ENCODE results near the gene RNF166.
A peak's percentile ranks its signal among the peaks of the same experiment; 100 is the strongest.

The RNF166 gene

DNA sequence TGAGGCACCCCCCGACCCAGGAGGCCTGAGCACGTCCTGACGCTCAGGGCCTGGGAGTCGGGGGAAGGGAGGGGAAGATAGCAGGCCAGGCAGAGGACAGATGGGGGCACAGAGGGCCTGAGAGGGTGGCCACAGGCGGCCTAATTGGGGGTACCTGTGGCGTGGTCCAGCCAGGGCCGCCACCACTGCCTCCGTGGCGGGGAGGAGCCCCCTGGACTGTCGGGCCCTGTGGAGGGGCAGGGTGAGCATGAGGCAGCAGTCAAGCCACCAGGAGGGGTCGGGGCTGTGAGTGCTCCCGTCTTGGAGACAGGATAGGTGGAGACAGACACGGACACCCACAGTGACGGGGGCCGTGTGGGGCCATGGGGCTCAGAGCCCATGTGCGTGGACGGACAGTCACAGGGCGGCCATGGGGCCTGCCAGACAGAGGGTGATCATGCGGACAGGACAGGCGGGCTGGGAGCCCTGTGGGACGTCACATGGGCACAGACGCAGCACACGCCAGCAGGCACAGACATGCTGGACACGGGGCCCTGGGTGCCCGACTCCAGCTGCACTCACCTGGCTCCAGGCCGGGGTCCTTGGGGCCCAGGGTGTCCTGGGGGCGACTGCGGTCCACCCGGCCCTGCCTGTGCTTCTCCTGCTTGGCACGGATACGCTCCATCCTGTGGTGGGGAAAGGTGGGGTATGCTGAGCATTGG is 18.8 kb upstream of the RNF166 start:
- Mint-ChIP-seq H3K4me1 (ENCODE audit: low read depth in 2 of 2) (peaks cover 0 to 5% of the 10 kb centered on the region in 2 donors), H3K27me3 (no peaks in the 10 kb centered on the region), H3K27ac (no peak overlapping the region), H3K4me3 (no peak overlapping the region), H3K36me3 (ENCODE audit: insufficient read depth) (peaks cover 72% of the 10 kb centered on the region), H3K9me3 (no peaks in the 10 kb centered on the region)
- no peak for DNase-seq
- ATAC-seq (replicated peaks), result no peak

DNA sequence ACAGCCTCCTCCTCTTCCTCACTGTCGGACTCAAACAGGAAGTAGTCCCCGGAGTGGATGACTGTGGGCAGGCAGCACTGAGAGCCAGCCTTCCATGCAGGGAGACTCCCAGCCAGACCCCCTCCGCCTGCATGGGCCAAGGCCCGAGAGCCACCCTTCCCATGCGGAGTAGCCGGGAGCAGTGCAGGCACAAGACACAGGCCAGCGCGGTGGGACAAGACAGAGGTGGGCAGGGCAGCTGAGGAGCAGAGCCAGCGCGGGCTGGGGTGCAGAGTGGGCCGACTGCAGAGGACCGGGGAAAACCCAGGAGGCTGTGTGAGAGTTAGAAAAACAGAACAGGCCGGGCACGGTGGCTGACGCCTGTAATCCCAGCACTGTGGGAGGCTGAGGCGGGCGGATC is 17.7 kb upstream of the RNF166 start:
- Mint-ChIP-seq H3K4me3 (no peak overlapping the region), H3K36me3 (ENCODE audit: insufficient read depth) (peaks cover 73% of the 10 kb centered on the region)
- no peak for ATAC-seq (replicated peaks)

DNA sequence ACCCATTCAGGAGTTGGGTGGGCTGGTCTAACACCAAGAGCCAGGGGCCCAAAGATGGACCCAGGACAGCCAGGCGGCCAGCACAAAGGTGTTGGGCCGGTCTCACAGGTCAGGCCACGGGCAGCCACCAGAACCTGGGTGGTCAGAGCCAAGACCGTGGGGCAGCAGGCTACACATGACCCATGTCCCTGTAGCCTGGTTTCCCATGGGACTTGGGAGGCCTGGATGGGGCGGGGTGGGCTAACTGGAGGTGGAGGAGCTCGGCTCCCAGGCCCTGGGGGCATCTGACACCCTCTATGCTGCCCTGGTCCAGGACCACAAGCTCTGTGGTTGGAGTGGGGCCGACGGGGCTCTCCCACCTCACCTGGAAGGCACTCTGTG is 17.3 kb upstream of the RNF166 start:
- Mint-ChIP-seq H3K4me1 (ENCODE audit: low read depth in 2 of 2) (peaks cover 0 to 6% of the 10 kb centered on the region in 2 donors), H3K36me3 (ENCODE audit: insufficient read depth) (peaks cover 77% of the 10 kb centered on the region), H3K4me3 (no peak overlapping the region), H3K9me3 (no peaks in the 10 kb centered on the region), H3K27me3 (no peaks in the 10 kb centered on the region), H3K27ac (peak overlapping the region in 1 of 2 donors; percentile 49)
- DNase-seq (no peak), ATAC-seq (replicated peaks) (no peak)

More for the DNA sequence above, 17.7 kb upstream of the RNF166 start:
- peaks cover 0 to 6% of the 10 kb centered on the region in 2 donors for H3K4me1 Mint-ChIP-seq (ENCODE audit: low read depth in 2 of 2)
- H3K9me3 Mint-ChIP-seq, result no peaks in the 10 kb centered on the region
- no peak for DNase-seq
- peak overlapping the region in 1 of 2 donors; percentile 49 for H3K27ac Mint-ChIP-seq
- H3K27me3 Mint-ChIP-seq, result no peaks in the 10 kb centered on the region

DNA sequence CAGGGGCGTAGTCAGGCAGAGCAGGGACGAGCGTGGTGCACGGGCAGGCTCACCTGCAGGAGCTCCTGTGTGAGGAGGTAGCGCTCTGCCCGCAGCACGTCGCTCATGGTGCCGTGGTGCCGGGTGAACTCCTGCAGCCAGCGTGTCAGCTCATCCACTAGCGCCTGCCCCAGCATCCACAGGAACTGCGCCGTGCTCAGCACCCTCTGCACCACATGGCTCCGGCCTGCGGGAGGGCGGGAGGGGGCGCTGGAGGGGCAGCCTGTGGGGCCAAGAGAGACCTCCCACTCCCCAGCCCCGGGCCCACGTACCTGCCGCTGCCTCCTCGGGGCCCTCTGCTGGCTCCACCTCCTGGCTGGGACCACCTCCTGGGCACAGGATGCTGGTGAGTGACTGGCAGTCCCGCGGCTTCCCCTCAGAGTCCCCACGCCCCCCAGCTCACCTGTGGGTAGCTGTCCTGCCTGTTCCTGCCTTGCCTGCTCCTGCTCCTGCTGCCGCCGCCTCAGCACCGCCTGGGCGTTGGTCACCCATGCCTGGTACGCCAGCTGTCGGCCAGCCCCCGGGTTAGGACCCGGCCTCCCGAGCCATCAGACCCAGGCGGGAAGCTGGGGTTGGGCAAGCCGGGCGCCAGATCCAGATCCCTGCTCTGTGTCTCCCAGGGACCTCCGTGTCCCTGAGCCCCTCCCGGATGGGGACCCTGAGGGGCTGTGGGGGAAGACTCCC is 16.7 kb upstream of the RNF166 start:
- DNase-seq, result no peak
- H3K36me3 Mint-ChIP-seq (ENCODE audit: insufficient read depth), result peaks cover 80% of the 10 kb centered on the region
- no peak overlapping the region for H3K4me3 Mint-ChIP-seq

DNA sequence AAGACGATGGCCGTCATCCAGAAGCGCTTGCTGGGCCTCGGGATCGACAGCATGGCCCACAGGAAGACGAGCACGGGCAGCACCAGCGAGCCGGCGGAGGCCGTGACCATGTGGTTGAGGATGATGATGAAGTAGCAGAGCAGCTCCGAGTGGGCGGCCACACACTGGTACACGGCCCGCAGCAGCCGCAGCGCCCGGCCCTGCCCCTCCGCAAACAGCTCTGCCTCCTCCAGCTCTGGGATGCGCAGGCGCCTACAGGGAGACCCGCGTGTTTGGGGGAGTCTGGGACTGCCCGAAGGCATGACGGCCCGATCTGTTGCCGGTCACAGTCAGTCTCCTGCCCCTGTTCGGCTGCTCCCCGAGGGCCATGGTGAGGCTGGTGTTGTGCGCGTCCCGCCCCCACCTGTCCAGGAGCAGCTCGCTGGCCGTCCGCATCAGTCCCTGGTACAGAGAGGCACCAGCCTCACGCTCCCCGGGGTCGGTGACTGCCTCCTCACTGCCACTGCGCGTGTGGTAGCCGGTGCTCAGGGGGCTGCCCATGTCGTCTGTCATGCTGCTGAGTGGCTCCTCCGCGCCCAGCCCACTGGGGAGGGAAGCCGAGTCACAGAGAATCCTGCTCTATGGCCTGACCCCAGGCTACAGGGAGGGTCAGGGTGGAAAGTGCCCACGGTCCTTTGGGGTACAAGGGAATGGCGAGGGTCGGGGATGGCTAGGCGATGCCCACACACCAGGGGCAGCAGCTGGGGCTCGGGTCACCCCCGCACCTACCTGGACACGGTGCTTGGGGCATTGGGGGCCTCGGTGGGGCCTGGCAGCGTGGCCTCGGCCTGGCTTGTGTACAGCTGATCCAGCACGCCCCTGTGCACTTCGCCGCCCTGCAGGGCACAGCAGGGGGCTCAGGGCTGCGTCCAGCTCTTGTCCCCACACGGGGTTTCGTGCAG is 15.9 kb upstream of the RNF166 start:
- Mint-ChIP-seq H3K36me3 (ENCODE audit: insufficient read depth) (peaks cover 81% of the 10 kb centered on the region), H3K27ac (peak overlapping the region in 1 of 2 donors; percentile 26)

More for the DNA sequence above, 16.7 kb upstream of the RNF166 start:
- H3K4me1 Mint-ChIP-seq (ENCODE audit: low read depth in 2 of 2), result peaks cover 0 to 10% of the 10 kb centered on the region in 2 donors
- H3K9me3 Mint-ChIP-seq, result no peaks in the 10 kb centered on the region
- no peak for ATAC-seq (replicated peaks)
- no peaks in the 10 kb centered on the region for H3K27me3 Mint-ChIP-seq
- peak overlapping the region in 1 of 2 donors; percentile 26 for H3K27ac Mint-ChIP-seq

DNA sequence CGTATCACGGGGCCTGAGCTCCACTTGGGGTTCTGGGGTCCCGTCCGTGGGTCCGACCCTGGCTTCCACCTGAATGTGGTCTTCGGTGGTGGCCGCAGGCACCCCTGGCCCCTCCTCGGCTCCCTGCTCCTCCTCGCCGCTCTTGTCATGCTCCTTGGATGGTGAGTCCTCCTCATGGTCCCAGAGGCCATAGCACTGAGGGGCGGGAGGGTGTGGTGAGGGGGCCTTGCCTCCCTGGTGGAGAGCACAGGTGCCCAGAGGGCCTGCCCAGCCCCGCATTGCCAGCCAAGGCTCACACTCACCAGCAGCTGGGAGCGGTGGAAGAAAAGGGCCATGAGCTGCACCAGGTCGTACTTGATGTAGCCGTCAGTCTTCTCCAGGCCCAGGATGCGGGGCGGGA is 15.0 kb upstream of the RNF166 start:
- Mint-ChIP-seq H3K36me3 (ENCODE audit: insufficient read depth) (peaks cover 81% of the 10 kb centered on the region), H3K27me3 (no peaks in the 10 kb centered on the region), H3K4me1 (ENCODE audit: low read depth in 2 of 2) (peaks cover 0 to 16% of the 10 kb centered on the region in 2 donors), H3K4me3 (no peak overlapping the region), H3K27ac (no peak overlapping the region), H3K9me3 (no peaks in the 10 kb centered on the region)
- DNase-seq (no peak), ATAC-seq (replicated peaks) (no peak)

More for the DNA sequence above, 15.9 kb upstream of the RNF166 start:
- Mint-ChIP-seq H3K9me3 (no peaks in the 10 kb centered on the region), H3K4me3 (no peak overlapping the region), H3K4me1 (ENCODE audit: low read depth in 2 of 2) (peaks cover 0 to 16% of the 10 kb centered on the region in 2 donors), H3K27me3 (no peaks in the 10 kb centered on the region)
- DNase-seq (no peak), ATAC-seq (replicated peaks) (no peak)

DNA sequence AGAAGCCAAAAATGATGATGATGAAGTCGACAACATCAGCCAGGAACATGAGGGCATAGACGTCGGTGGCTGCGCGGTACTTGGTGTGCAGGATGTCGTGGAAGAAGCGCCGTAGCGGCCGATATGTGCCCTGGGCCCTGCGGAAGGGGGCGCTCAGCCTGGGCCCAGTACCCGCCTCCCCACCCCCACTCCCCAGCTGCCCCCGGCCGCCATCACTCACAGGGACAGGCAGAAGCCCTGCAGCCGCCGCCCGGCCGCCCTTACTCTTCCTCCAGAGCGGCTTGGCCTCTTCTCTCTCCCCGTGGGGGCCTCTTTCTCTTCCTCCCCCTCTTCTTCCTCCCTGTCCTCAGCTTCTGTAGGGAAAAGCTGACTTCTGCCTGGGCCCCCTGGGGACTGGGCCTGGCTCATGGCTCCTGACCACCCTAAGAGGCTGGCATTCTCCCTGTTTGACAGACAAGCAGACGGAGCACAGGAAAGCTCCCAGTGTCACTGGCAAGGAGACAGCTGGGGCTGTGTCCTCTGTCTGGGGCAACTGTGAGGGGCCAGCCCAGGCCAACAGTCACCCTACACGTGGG is 14.3 kb upstream of the RNF166 start:
- Mint-ChIP-seq H3K27ac (peak overlapping the region in 1 of 2 donors; percentile 76), H3K27me3 (no peaks in the 10 kb centered on the region), H3K9me3 (no peaks in the 10 kb centered on the region), H3K4me3 (no peak overlapping the region), H3K36me3 (ENCODE audit: insufficient read depth) (peaks cover 79% of the 10 kb centered on the region), H3K4me1 (ENCODE audit: low read depth in 2 of 2) (peaks cover 0 to 16% of the 10 kb centered on the region in 2 donors)
- ATAC-seq (replicated peaks) (no peak), DNase-seq (no peak)

DNA sequence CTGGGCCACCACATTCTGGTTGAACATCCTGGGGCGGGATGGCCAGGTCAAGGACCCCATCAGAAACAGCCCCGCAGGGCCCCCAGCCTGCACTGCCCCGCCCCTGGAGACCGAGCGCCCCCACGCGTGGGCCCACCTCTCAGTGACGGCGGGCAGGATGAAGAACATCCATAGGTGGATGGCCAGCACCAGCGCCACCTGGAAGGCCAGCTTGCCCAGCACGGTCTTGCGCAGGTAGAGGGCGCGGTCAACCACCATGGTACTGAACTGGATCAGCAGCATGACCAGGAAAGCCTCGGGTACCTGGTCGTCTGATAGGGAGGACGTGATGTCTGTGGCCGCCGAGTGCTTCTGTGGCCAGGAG is 13.7 kb upstream of the RNF166 start:
- peaks cover 81% of the 10 kb centered on the region for H3K36me3 Mint-ChIP-seq (ENCODE audit: insufficient read depth)

DNA sequence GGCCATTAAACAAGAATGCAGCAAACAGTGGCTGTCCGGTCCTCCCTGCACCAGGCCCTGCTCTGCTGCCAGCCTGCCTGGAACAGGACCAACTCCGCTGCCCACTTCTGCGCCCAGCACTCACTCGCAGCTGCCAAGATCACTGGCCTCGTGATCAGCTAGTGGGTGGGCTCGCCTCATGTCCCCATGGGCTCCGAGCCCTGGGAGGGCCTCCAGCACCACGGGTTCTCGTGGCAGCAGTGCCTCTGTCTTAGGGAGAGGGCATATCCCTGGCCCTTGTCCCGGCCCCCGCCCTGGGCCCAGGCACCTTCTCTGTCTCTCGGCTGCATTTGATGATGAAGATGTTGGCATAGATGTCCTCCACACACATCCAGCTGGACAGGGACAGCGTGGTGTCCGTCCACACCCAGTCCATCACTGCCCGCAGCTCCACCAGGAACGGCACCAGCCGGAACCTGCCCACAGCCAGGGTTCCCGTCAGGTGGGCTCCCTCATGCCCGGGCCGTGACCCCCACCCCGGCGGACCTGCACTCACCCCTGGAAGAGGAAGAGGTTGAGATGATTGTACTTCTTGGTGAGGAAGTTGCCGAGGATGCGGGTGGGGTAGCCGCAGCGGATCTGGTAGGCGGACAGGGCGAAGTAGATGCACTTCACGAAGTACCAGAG is 13.2 kb upstream of the RNF166 start:
- H3K36me3 Mint-ChIP-seq (ENCODE audit: insufficient read depth), result peaks cover 79% of the 10 kb centered on the region
- H3K4me3 Mint-ChIP-seq, result no peak overlapping the region
- no peak for DNase-seq
- no peaks in the 10 kb centered on the region for H3K27me3 Mint-ChIP-seq
- no peaks in the 10 kb centered on the region for H3K9me3 Mint-ChIP-seq
- no peak for ATAC-seq (replicated peaks)
- peaks cover 0 to 16% of the 10 kb centered on the region in 2 donors for H3K4me1 Mint-ChIP-seq (ENCODE audit: low read depth in 2 of 2)
- H3K27ac Mint-ChIP-seq, result peak overlapping the region; percentile 49 to 76

More for the DNA sequence above, 13.7 kb upstream of the RNF166 start:
- DNase-seq, result no peak
- H3K27me3 Mint-ChIP-seq, result no peaks in the 10 kb centered on the region
- peak overlapping the region; percentile 49 to 76 for H3K27ac Mint-ChIP-seq
- peaks cover 0 to 16% of the 10 kb centered on the region in 2 donors for H3K4me1 Mint-ChIP-seq (ENCODE audit: low read depth in 2 of 2)
- no peaks in the 10 kb centered on the region for H3K9me3 Mint-ChIP-seq
- no peak for ATAC-seq (replicated peaks)
- no peak overlapping the region for H3K4me3 Mint-ChIP-seq

DNA sequence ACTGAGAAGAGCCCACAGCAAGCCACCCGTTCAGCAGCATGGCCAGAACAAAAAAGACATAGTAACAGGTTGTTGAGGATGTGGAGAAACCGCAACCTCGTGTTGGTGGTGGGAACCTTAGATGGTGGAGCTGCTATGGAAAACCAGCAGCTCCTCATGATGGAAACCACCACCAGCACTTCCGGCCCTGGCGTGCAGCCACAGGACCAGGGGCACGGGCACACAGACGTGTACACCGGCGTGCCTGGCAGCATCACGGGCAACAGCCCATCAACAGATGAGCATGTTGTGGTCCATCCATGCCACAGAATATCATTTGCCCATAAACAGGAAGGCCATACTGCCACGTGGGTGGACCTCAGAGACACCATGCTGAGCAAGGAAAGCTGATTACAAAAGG is 12.0 kb upstream of the RNF166 start:
- H3K4me3 Mint-ChIP-seq, result no peak overlapping the region
- ATAC-seq (replicated peaks), result peak; percentile 73
- no peaks in the 10 kb centered on the region for H3K27me3 Mint-ChIP-seq
- peaks cover 74% of the 10 kb centered on the region for H3K36me3 Mint-ChIP-seq (ENCODE audit: insufficient read depth)
- peaks cover 0 to 16% of the 10 kb centered on the region in 2 donors for H3K4me1 Mint-ChIP-seq (ENCODE audit: low read depth in 2 of 2)
- H3K9me3 Mint-ChIP-seq, result no peaks in the 10 kb centered on the region
- no peak overlapping the region for H3K27ac Mint-ChIP-seq
- DNase-seq, result no peak

DNA sequence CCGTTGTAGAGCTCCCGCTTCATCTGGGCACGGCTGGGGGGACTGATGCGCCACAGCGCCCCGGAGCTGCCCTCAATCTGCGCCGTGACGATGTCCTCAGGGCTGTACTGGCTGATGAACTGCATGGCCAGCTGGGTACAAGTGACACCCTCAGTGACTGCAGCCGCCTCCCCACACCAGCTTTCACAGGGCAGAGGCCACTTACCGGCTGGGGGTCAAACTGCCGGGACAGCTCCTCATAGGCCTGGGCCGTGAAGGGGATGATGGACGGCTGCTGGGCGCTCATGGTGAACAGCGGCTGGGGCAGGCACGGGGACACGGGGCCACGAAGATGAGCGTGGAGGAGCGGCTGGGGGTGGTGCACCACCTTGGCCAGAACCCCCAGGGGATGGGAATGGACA is 10.4 kb upstream of the RNF166 start:
- peaks cover 65% of the 10 kb centered on the region for H3K36me3 Mint-ChIP-seq (ENCODE audit: insufficient read depth)
- H3K4me3 Mint-ChIP-seq, result no peak overlapping the region
- no peaks in the 10 kb centered on the region for H3K27me3 Mint-ChIP-seq
- peaks cover 6 to 19% of the 10 kb centered on the region in 2 donors for H3K4me1 Mint-ChIP-seq (ENCODE audit: low read depth in 2 of 2)
- H3K9me3 Mint-ChIP-seq, result no peaks in the 10 kb centered on the region
- peak overlapping the region in 1 of 2 donors; percentile 44 for H3K27ac Mint-ChIP-seq
- ATAC-seq (replicated peaks) (no peak), DNase-seq (no peak)

DNA sequence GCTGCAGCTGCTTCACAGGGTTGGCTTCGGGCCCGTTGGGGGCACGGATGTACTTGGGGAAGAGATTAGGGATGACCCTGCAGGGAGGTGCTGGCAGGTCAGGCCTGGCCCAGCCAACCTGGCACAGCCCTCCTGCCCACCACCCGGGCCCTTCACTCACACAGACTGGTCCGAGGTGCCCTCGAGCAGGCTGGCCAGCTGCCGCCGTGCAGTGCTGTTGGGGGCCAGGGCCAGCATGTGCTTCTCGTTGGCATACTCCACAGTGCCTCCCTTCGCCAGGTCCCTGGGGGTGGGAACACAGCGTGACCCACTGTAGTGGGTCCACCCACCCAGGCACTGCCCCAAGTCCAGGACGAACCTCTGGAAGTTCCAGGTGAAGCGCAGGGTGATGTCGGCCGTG is 10.0 kb upstream of the RNF166 start:
- DNase-seq, result no peak
- H3K4me1 Mint-ChIP-seq (ENCODE audit: low read depth in 2 of 2), result peaks cover 7 to 20% of the 10 kb centered on the region in 2 donors
- no peak for ATAC-seq (replicated peaks)
- H3K27ac Mint-ChIP-seq, result no peak overlapping the region
- H3K9me3 Mint-ChIP-seq, result no peaks in the 10 kb centered on the region
- no peak overlapping the region for H3K4me3 Mint-ChIP-seq
- peaks cover 62% of the 10 kb centered on the region for H3K36me3 Mint-ChIP-seq (ENCODE audit: insufficient read depth)
- H3K27me3 Mint-ChIP-seq, result no peaks in the 10 kb centered on the region

Measured in effector memory CD8-positive, alpha-beta T cell (primary cell).